Endothelial cell (in vitro differentiated cells): Measurements from ENCODE around the gene BUD23. TPM values are rescaled to one million over a fixed set of nuclear protein-coding genes. Genes with fewer than 3 reads are reported as not detected.

Experiments
- DNase-seq: peaks from one replicate; pipeline ENCODE4 v3.0.0; 2021; ENCODE audit warnings: low spot score
- H3K27ac Mint-ChIP-seq: one replicate; pipeline ENCODE4 v1.8.0; 2021; ENCODE audit warnings: mixed read lengths, inconsistent platforms; ENCODE audit not compliant: unreplicated experiment
- H3K27me3 Mint-ChIP-seq: one replicate; pipeline ENCODE4 v1.8.0; 2021; ENCODE audit warnings: mild to moderate bottlenecking, moderate library complexity, mixed read lengths, inconsistent platforms; ENCODE audit not compliant: unreplicated experiment
- H3K36me3 Mint-ChIP-seq: one replicate; pipeline ENCODE4 v1.8.0; 2021; ENCODE audit warnings: mild to moderate bottlenecking, low read depth, mixed read lengths, inconsistent platforms; ENCODE audit not compliant: unreplicated experiment
- H3K4me1 Mint-ChIP-seq: one replicate; pipeline ENCODE4 v1.8.0; 2021; ENCODE audit warnings: mild to moderate bottlenecking, mixed read lengths, inconsistent platforms; ENCODE audit not compliant: unreplicated experiment
- H3K4me3 Mint-ChIP-seq: one replicate; pipeline ENCODE4 v1.8.0; 2021; ENCODE audit warnings: mild to moderate bottlenecking, mixed read lengths, inconsistent platforms; ENCODE audit not compliant: unreplicated experiment
- H3K9me3 Mint-ChIP-seq: one replicate; pipeline ENCODE4 v1.8.0; 2021; ENCODE audit warnings: mixed read lengths, inconsistent platforms; ENCODE audit not compliant: unreplicated experiment
- total RNA-seq: library from RNA; stranded (reverse); fragmentation: NEBNext Ultra II Directional; extraction: Animal tissue kit (Norgen Biotek cat#: 25700); gene quantifications from one replicate; pipeline ENCODE4 v1.2.1, GENCODE V29; 2021; ENCODE audit not compliant: unreplicated experiment
- TF ChIP-seq, protein P1 (sequence below): fragments of 200-600 bp; sonication (generic); IDR thresholded peaks from one replicate; pipeline ENCODE4 v1.5.0; 2021; ENCODE audit warnings: antibody characterized with exemption; ENCODE audit not compliant: unreplicated experiment

The BUD23 gene
- total RNA-seq, 1 donor from 2014 or later: 50.6 TPM

GRCh38 chr7:73715648-73716317 is 32.4 kb downstream of the BUD23 start:
- TF ChIP-seq, protein P1, sequence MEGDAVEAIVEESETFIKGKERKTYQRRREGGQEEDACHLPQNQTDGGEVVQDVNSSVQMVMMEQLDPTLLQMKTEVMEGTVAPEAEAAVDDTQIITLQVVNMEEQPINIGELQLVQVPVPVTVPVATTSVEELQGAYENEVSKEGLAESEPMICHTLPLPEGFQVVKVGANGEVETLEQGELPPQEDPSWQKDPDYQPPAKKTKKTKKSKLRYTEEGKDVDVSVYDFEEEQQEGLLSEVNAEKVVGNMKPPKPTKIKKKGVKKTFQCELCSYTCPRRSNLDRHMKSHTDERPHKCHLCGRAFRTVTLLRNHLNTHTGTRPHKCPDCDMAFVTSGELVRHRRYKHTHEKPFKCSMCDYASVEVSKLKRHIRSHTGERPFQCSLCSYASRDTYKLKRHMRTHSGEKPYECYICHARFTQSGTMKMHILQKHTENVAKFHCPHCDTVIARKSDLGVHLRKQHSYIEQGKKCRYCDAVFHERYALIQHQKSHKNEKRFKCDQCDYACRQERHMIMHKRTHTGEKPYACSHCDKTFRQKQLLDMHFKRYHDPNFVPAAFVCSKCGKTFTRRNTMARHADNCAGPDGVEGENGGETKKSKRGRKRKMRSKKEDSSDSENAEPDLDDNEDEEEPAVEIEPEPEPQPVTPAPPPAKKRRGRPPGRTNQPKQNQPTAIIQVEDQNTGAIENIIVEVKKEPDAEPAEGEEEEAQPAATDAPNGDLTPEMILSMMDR: no peak
- no peaks in the 10 kb centered on the region for H3K9me3 Mint-ChIP-seq
- H3K4me3 Mint-ChIP-seq: no peak overlapping the region
- H3K36me3 Mint-ChIP-seq: peaks cover 6% of the 10 kb centered on the region
- no peak for DNase-seq
- peaks cover 5% of the 10 kb centered on the region for H3K4me1 Mint-ChIP-seq
- H3K27me3 Mint-ChIP-seq: peaks cover 9% of the 10 kb centered on the region
- no peak overlapping the region for H3K27ac Mint-ChIP-seq

- H3K27me3 Mint-ChIP-seq: peaks cover 13% of the 10 kb centered on the region
- no peak for DNase-seq
- no peak overlapping the region for H3K4me3 Mint-ChIP-seq
- peaks cover 5% of the 10 kb centered on the region for H3K4me1 Mint-ChIP-seq
- H3K27ac Mint-ChIP-seq: no peak overlapping the region
- TF ChIP-seq, protein P1: no peak
- H3K9me3 Mint-ChIP-seq: no peaks in the 10 kb centered on the region
- peaks cover 6% of the 10 kb centered on the region for H3K36me3 Mint-ChIP-seq
Measured at GRCh38 chr7:73716318-73716890, 33.0 kb downstream of the BUD23 start.

- DNase-seq: no peak
- Mint-ChIP-seq H3K27me3 (peaks cover 13% of the 10 kb centered on the region), H3K4me1 (peaks cover 5% of the 10 kb centered on the region), H3K9me3 (no peaks in the 10 kb centered on the region), H3K4me3 (no peak overlapping the region), H3K27ac (no peak overlapping the region), H3K36me3 (peaks cover 6% of the 10 kb centered on the region)
- TF ChIP-seq, protein P1: no peak
Measured at GRCh38 chr7:73717025-73717807, 33.8 kb downstream of the BUD23 start.

DNA sequence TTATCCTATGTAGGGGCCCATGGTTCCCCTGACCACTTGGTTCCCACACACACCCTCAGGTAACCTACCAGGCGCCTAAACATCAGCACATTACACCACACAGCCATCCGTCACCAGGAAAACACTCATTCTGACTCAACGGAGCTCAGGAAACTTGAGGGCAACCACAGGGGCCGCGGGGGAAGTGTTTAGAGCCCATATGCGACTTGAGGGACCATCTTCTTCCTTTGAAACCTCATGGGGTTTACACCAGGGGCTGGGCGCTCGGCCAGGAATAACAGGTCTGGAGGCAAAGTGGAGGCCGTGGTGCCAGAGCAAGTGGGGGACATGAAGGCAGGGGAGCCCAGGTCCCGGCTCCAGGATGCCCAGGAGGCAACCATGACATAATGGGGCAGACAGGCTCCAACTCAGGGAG is 34.6 kb downstream of the BUD23 start:
- no peak for DNase-seq
- Mint-ChIP-seq H3K36me3 (no peaks in the 10 kb centered on the region), H3K4me3 (no peak overlapping the region), H3K4me1 (peaks cover 5% of the 10 kb centered on the region), H3K9me3 (no peaks in the 10 kb centered on the region), H3K27me3 (peaks cover 10% of the 10 kb centered on the region), H3K27ac (no peak overlapping the region)
- TF ChIP-seq, protein P1: no peak
